Measurements from ENCODE around the gene ANXA2.
"Not testable (repeated sequence)": the region's sequence is repeated elsewhere in the genome, so short reads cannot be mapped to it uniquely, and the experiment has no call there.

Gene ANXA2

GRCh38 chr15:60335296-60335695 is 62.5 kb downstream of the ANXA2 start:
- not testable (repeated sequence) for H3K4me1 ChIP-seq (ENCODE audit: insufficient read depth, low read length); H3K9me3 ChIP-seq (ENCODE audit: low read length); H3K9ac ChIP-seq (ENCODE audit: low read length); H3K27me3 ChIP-seq (ENCODE audit: control insufficient read depth in 1 of 2, insufficient read depth in 2 of 2, low read length in 2 of 2); H3K4me3 ChIP-seq (ENCODE audit: low read depth in 1 of 2, low read length in 2 of 2); H3K27ac ChIP-seq (ENCODE audit: low read depth, low read length); H3K36me3 ChIP-seq (ENCODE audit: insufficient read depth, low read length)

- Histone ChIP-seq H3K9me3 (ENCODE audit: low read length) (no peaks in the 10 kb centered on the region), H3K9ac (ENCODE audit: low read length) (no peak overlapping the region), H3K27ac (ENCODE audit: low read depth, low read length) (no peak overlapping the region), H3K4me1 (ENCODE audit: insufficient read depth, low read length) (no peaks in the 10 kb centered on the region), H3K36me3 (ENCODE audit: insufficient read depth, low read length) (no peaks in the 10 kb centered on the region), H3K4me3 (ENCODE audit: low read depth in 1 of 2, low read length in 2 of 2) (no peak overlapping the region), H3K27me3 (ENCODE audit: control insufficient read depth in 1 of 2, insufficient read depth in 2 of 2, low read length in 2 of 2) (peaks cover 16 to 19% of the 10 kb centered on the region in 2 donors)
These were observed 68.8 kb downstream of the ANXA2 start for GRCh38 chr15:60328852-60329443.

- Histone ChIP-seq H3K9ac (ENCODE audit: low read length) (no peak overlapping the region), H3K36me3 (ENCODE audit: insufficient read depth, low read length) (no peaks in the 10 kb centered on the region), H3K27me3 (ENCODE audit: control insufficient read depth in 1 of 2, insufficient read depth in 2 of 2, low read length in 2 of 2) (peaks cover 16 to 19% of the 10 kb centered on the region in 2 donors), H3K4me1 (ENCODE audit: insufficient read depth, low read length) (no peaks in the 10 kb centered on the region), H3K27ac (ENCODE audit: low read depth, low read length) (no peak overlapping the region), H3K9me3 (ENCODE audit: low read length) (no peaks in the 10 kb centered on the region), H3K4me3 (ENCODE audit: low read depth in 1 of 2, low read length in 2 of 2) (no peak overlapping the region)
These were observed 70.7 kb downstream of the ANXA2 start for GRCh38 chr15:60326824-60327654.

GRCh38 chr15:60326343-60326742 is 71.4 kb downstream of the ANXA2 start:
- Histone ChIP-seq H3K9me3 (ENCODE audit: low read length) (no peaks in the 10 kb centered on the region), H3K27ac (ENCODE audit: low read depth, low read length) (no peak overlapping the region), H3K4me3 (ENCODE audit: low read depth in 1 of 2, low read length in 2 of 2) (no peak overlapping the region), H3K27me3 (ENCODE audit: control insufficient read depth in 1 of 2, insufficient read depth in 2 of 2, low read length in 2 of 2) (peaks cover 16 to 19% of the 10 kb centered on the region in 2 donors), H3K36me3 (ENCODE audit: insufficient read depth, low read length) (no peaks in the 10 kb centered on the region), H3K9ac (ENCODE audit: low read length) (no peak overlapping the region), H3K4me1 (ENCODE audit: insufficient read depth, low read length) (no peaks in the 10 kb centered on the region)

- no peaks in the 10 kb centered on the region for H3K9me3 ChIP-seq (ENCODE audit: low read length)
- no peaks in the 10 kb centered on the region for H3K4me1 ChIP-seq (ENCODE audit: insufficient read depth, low read length)
- peaks cover 16 to 19% of the 10 kb centered on the region in 2 donors for H3K27me3 ChIP-seq (ENCODE audit: control insufficient read depth in 1 of 2, insufficient read depth in 2 of 2, low read length in 2 of 2)
- H3K36me3 ChIP-seq (ENCODE audit: insufficient read depth, low read length), result no peaks in the 10 kb centered on the region
- no peak overlapping the region for H3K9ac ChIP-seq (ENCODE audit: low read length)
- H3K27ac ChIP-seq (ENCODE audit: low read depth, low read length), result no peak overlapping the region
- H3K4me3 ChIP-seq (ENCODE audit: low read depth in 1 of 2, low read length in 2 of 2), result no peak overlapping the region
These were observed 71.9 kb downstream of the ANXA2 start for GRCh38 chr15:60325905-60326304.

GRCh38 chr15:60324706-60325438 is 72.9 kb downstream of the ANXA2 start:
- no peak overlapping the region for H3K4me3 ChIP-seq (ENCODE audit: low read depth in 1 of 2, low read length in 2 of 2)
- no peak overlapping the region for H3K27ac ChIP-seq (ENCODE audit: low read depth, low read length)
- no peak overlapping the region for H3K9ac ChIP-seq (ENCODE audit: low read length)
- no peaks in the 10 kb centered on the region for H3K4me1 ChIP-seq (ENCODE audit: insufficient read depth, low read length)
- peaks cover 16 to 19% of the 10 kb centered on the region in 2 donors for H3K27me3 ChIP-seq (ENCODE audit: control insufficient read depth in 1 of 2, insufficient read depth in 2 of 2, low read length in 2 of 2)
- no peaks in the 10 kb centered on the region for H3K9me3 ChIP-seq (ENCODE audit: low read length)
- no peaks in the 10 kb centered on the region for H3K36me3 ChIP-seq (ENCODE audit: insufficient read depth, low read length)

GRCh38 chr15:60323322-60323721 is 74.5 kb downstream of the ANXA2 start:
- Histone ChIP-seq H3K9ac (ENCODE audit: low read length) (no peak overlapping the region), H3K27me3 (ENCODE audit: control insufficient read depth in 1 of 2, insufficient read depth in 2 of 2, low read length in 2 of 2) (peaks cover 8 to 19% of the 10 kb centered on the region in 2 donors)

GRCh38 chr15:60320365-60320764 is 77.4 kb downstream of the ANXA2 start:
- Histone ChIP-seq H3K27ac (ENCODE audit: low read depth, low read length) (no peak overlapping the region), H3K9me3 (ENCODE audit: low read length) (no peaks in the 10 kb centered on the region), H3K9ac (ENCODE audit: low read length) (no peak overlapping the region), H3K27me3 (ENCODE audit: control insufficient read depth in 1 of 2, insufficient read depth in 2 of 2, low read length in 2 of 2) (peaks cover 0 to 3% of the 10 kb centered on the region in 2 donors), H3K4me1 (ENCODE audit: insufficient read depth, low read length) (no peaks in the 10 kb centered on the region), H3K4me3 (ENCODE audit: low read depth in 1 of 2, low read length in 2 of 2) (no peak overlapping the region), H3K36me3 (ENCODE audit: insufficient read depth, low read length) (no peaks in the 10 kb centered on the region)

More at GRCh38 chr15:60323322-60323721, 74.5 kb downstream of the ANXA2 start:
- Histone ChIP-seq H3K4me1 (ENCODE audit: insufficient read depth, low read length) (no peaks in the 10 kb centered on the region), H3K9me3 (ENCODE audit: low read length) (no peaks in the 10 kb centered on the region), H3K27ac (ENCODE audit: low read depth, low read length) (no peak overlapping the region), H3K4me3 (ENCODE audit: low read depth in 1 of 2, low read length in 2 of 2) (no peak overlapping the region), H3K36me3 (ENCODE audit: insufficient read depth, low read length) (no peaks in the 10 kb centered on the region)

GRCh38 chr15:60318216-60318867 is 79.4 kb downstream of the ANXA2 start:
- Histone ChIP-seq H3K4me1 (ENCODE audit: insufficient read depth, low read length) (no peaks in the 10 kb centered on the region), H3K27me3 (ENCODE audit: control insufficient read depth in 1 of 2, insufficient read depth in 2 of 2, low read length in 2 of 2) (no peaks in the 10 kb centered on the region), H3K9ac (ENCODE audit: low read length) (no peak overlapping the region), H3K27ac (ENCODE audit: low read depth, low read length) (no peak overlapping the region), H3K9me3 (ENCODE audit: low read length) (no peaks in the 10 kb centered on the region), H3K4me3 (ENCODE audit: low read depth in 1 of 2, low read length in 2 of 2) (no peak overlapping the region), H3K36me3 (ENCODE audit: insufficient read depth, low read length) (no peaks in the 10 kb centered on the region)

- H3K27ac ChIP-seq (ENCODE audit: low read depth, low read length), result no peak overlapping the region
- no peak overlapping the region for H3K9ac ChIP-seq (ENCODE audit: low read length)
- no peaks in the 10 kb centered on the region for H3K27me3 ChIP-seq (ENCODE audit: control insufficient read depth in 1 of 2, insufficient read depth in 2 of 2, low read length in 2 of 2)
- no peak overlapping the region for H3K4me3 ChIP-seq (ENCODE audit: low read depth in 1 of 2, low read length in 2 of 2)
- no peaks in the 10 kb centered on the region for H3K36me3 ChIP-seq (ENCODE audit: insufficient read depth, low read length)
- H3K4me1 ChIP-seq (ENCODE audit: insufficient read depth, low read length), result no peaks in the 10 kb centered on the region
- H3K9me3 ChIP-seq (ENCODE audit: low read length), result no peaks in the 10 kb centered on the region
These were observed 80.8 kb downstream of the ANXA2 start for GRCh38 chr15:60316961-60317360.

- Histone ChIP-seq H3K36me3 (ENCODE audit: insufficient read depth, low read length) (no peaks in the 10 kb centered on the region), H3K4me3 (ENCODE audit: low read depth in 1 of 2, low read length in 2 of 2) (no peak overlapping the region), H3K9ac (ENCODE audit: low read length) (no peak overlapping the region)
These were observed 81.9 kb downstream of the ANXA2 start for GRCh38 chr15:60315878-60316277.

More at GRCh38 chr15:60315878-60316277, 81.9 kb downstream of the ANXA2 start:
- Histone ChIP-seq H3K9me3 (ENCODE audit: low read length) (no peaks in the 10 kb centered on the region), H3K27me3 (ENCODE audit: control insufficient read depth in 1 of 2, insufficient read depth in 2 of 2, low read length in 2 of 2) (no peaks in the 10 kb centered on the region), H3K27ac (ENCODE audit: low read depth, low read length) (no peak overlapping the region), H3K4me1 (ENCODE audit: insufficient read depth, low read length) (no peaks in the 10 kb centered on the region)
